Measurements from ENCODE around the gene FBXO4. TPM values are rescaled to one million over a fixed set of nuclear protein-coding genes. Genes with fewer than 3 reads are reported as not detected.
"Not testable (repeated sequence)": the region's sequence is repeated elsewhere in the genome, so short reads cannot be mapped to it uniquely, and the experiment has no call there.

FBXO4 gene
- total RNA-seq, 2 experiments from 2014 or later, result 11.6 to 14.4 TPM

- no peaks in the 10 kb centered on the region for H3K4me1 Mint-ChIP-seq (ENCODE audit: low read depth)
- ATAC-seq (no peak), DNase-seq (no peak)
- no peak overlapping the region for H3K4me3 Mint-ChIP-seq
- H3K9me3 Mint-ChIP-seq (ENCODE audit: insufficient read depth), result peaks cover 18% of the 10 kb centered on the region
- H3K27ac Mint-ChIP-seq, result no peak overlapping the region
- H3K27me3 Mint-ChIP-seq (ENCODE audit: low read depth), result no peaks in the 10 kb centered on the region
- no peaks in the 10 kb centered on the region for H3K36me3 Mint-ChIP-seq (ENCODE audit: low read depth)
- CTCF ChIA-PET, result no interaction called here
- POLR2A ChIA-PET, result no interaction called here
Observed at GRCh38 chr5:41961736-41962135, 36.7 kb downstream of the FBXO4 start.

GRCh38 chr5:41962491-41962890 lies 37.4 kb downstream of the FBXO4 start:
- CTCF ChIA-PET, result no interaction called here
- no peak for ATAC-seq
- H3K27me3 Mint-ChIP-seq (ENCODE audit: low read depth), result no peaks in the 10 kb centered on the region

GRCh38 chr5:41966401-41967105 lies 41.5 kb downstream of the FBXO4 start:
- POLR2A ChIA-PET, result interaction anchor here (0.7 kb wide), 1 partner anchor 13 kb away, joined by 3 read pairs; no protein-coding TSS in a partner anchor
- H3K9me3 Mint-ChIP-seq (ENCODE audit: insufficient read depth), result peaks cover 19% of the 10 kb centered on the region

More at GRCh38 chr5:41962491-41962890, 37.4 kb downstream of the FBXO4 start:
- POLR2A ChIA-PET, result no interaction called here
- no peaks in the 10 kb centered on the region for H3K4me1 Mint-ChIP-seq (ENCODE audit: low read depth)
- H3K36me3 Mint-ChIP-seq (ENCODE audit: low read depth), result no peaks in the 10 kb centered on the region
- H3K4me3 Mint-ChIP-seq, result no peak overlapping the region
- H3K27ac Mint-ChIP-seq, result no peak overlapping the region
- DNase-seq, result no peak
- H3K9me3 Mint-ChIP-seq (ENCODE audit: insufficient read depth), result peaks cover 18% of the 10 kb centered on the region

GRCh38 chr5:41967401-41967800 lies 42.3 kb downstream of the FBXO4 start:
- Mint-ChIP-seq H3K27me3 (ENCODE audit: low read depth) (peaks cover 2% of the 10 kb centered on the region), H3K4me1 (ENCODE audit: low read depth) (no peaks in the 10 kb centered on the region), H3K9me3 (ENCODE audit: insufficient read depth) (peaks cover 16% of the 10 kb centered on the region), H3K27ac (no peak overlapping the region), H3K4me3 (no peak overlapping the region), H3K36me3 (ENCODE audit: low read depth) (peaks cover 2% of the 10 kb centered on the region)
- ATAC-seq (no peak), DNase-seq (no peak)
- ChIA-PET CTCF (interaction anchor here (0.6 kb wide), 1 partner anchor 1880 kb away, joined by 3 read pairs; no protein-coding TSS in a partner anchor), POLR2A (no interaction called here)

More at GRCh38 chr5:41966401-41967105, 41.5 kb downstream of the FBXO4 start:
- no peaks in the 10 kb centered on the region for H3K4me1 Mint-ChIP-seq (ENCODE audit: low read depth)
- H3K27ac Mint-ChIP-seq, result no peak overlapping the region
- no peak overlapping the region for H3K4me3 Mint-ChIP-seq
- DNase-seq (no peak), ATAC-seq (no peak)
- CTCF ChIA-PET, result interaction anchor here (0.6 kb wide), 1 partner anchor 1879 kb away, joined by 3 read pairs; no protein-coding TSS in a partner anchor
- no peaks in the 10 kb centered on the region for H3K27me3 Mint-ChIP-seq (ENCODE audit: low read depth)
- peaks cover 2% of the 10 kb centered on the region for H3K36me3 Mint-ChIP-seq (ENCODE audit: low read depth)

GRCh38 chr5:41968153-41968723 lies 43.2 kb downstream of the FBXO4 start:
- H3K4me1 Mint-ChIP-seq (ENCODE audit: low read depth), result no peaks in the 10 kb centered on the region
- POLR2A ChIA-PET, result no interaction called here
- peaks cover 2% of the 10 kb centered on the region for H3K36me3 Mint-ChIP-seq (ENCODE audit: low read depth)
- peaks cover 16% of the 10 kb centered on the region for H3K9me3 Mint-ChIP-seq (ENCODE audit: insufficient read depth)
- no peak overlapping the region for H3K27ac Mint-ChIP-seq
- peaks cover 5% of the 10 kb centered on the region for H3K27me3 Mint-ChIP-seq (ENCODE audit: low read depth)
- ATAC-seq (no peak), DNase-seq (no peak)
- H3K4me3 Mint-ChIP-seq, result no peak overlapping the region
- CTCF ChIA-PET, result interaction anchor here (1.2 kb wide), 1 partner anchor 37 kb away, joined by 3 read pairs; no protein-coding TSS in a partner anchor

- Mint-ChIP-seq H3K4me1 (ENCODE audit: low read depth) (no peaks in the 10 kb centered on the region), H3K27me3 (ENCODE audit: low read depth) (peaks cover 16% of the 10 kb centered on the region), H3K9me3 (ENCODE audit: insufficient read depth) (peaks cover 12% of the 10 kb centered on the region), H3K4me3 (no peak overlapping the region), H3K36me3 (ENCODE audit: low read depth) (peaks cover under 1% of the 10 kb centered on the region), H3K27ac (no peak overlapping the region)
- POLR2A ChIA-PET, result no interaction called here
- DNase-seq (no peak), ATAC-seq (no peak)
- CTCF ChIA-PET, result interaction anchor here (1.4 kb wide), 1 partner anchor 117 kb away, joined by 3 read pairs; no protein-coding TSS in a partner anchor
Observed at GRCh38 chr5:41973087-41973486, 48.0 kb downstream of the FBXO4 start.

- no peak for DNase-seq
- ATAC-seq, result no peak
- no peaks in the 10 kb centered on the region for H3K36me3 Mint-ChIP-seq (ENCODE audit: low read depth)
- no peak overlapping the region for H3K27ac Mint-ChIP-seq
- no peak overlapping the region for H3K4me3 Mint-ChIP-seq
- CTCF ChIA-PET, result interaction anchor here (0.6 kb wide), 1 partner anchor 89 kb away, joined by 3 read pairs; no protein-coding TSS in a partner anchor
- H3K27me3 Mint-ChIP-seq (ENCODE audit: low read depth), result peaks cover 16% of the 10 kb centered on the region
- POLR2A ChIA-PET, result no interaction called here
- H3K4me1 Mint-ChIP-seq (ENCODE audit: low read depth), result no peaks in the 10 kb centered on the region
- H3K9me3 Mint-ChIP-seq (ENCODE audit: insufficient read depth), result peaks cover 10% of the 10 kb centered on the region
Observed at GRCh38 chr5:41973887-41974286, 48.8 kb downstream of the FBXO4 start.

GRCh38 chr5:41978676-41979075 lies 53.6 kb downstream of the FBXO4 start:
- peaks cover 11% of the 10 kb centered on the region for H3K27me3 Mint-ChIP-seq (ENCODE audit: low read depth)
- H3K4me3 Mint-ChIP-seq, result no peak overlapping the region
- H3K27ac Mint-ChIP-seq, result no peak overlapping the region
- no peaks in the 10 kb centered on the region for H3K36me3 Mint-ChIP-seq (ENCODE audit: low read depth)
- peaks cover 2% of the 10 kb centered on the region for H3K4me1 Mint-ChIP-seq (ENCODE audit: low read depth)
- POLR2A ChIA-PET, result interaction anchor here (0.5 kb wide), 1 partner anchor 12 kb away, joined by 3 read pairs; no protein-coding TSS in a partner anchor
- CTCF ChIA-PET, result no interaction called here
- DNase-seq (no peak), ATAC-seq (no peak)
- no peaks in the 10 kb centered on the region for H3K9me3 Mint-ChIP-seq (ENCODE audit: insufficient read depth)

- peaks cover 13% of the 10 kb centered on the region for H3K27me3 Mint-ChIP-seq (ENCODE audit: low read depth)
- no peaks in the 10 kb centered on the region for H3K9me3 Mint-ChIP-seq (ENCODE audit: insufficient read depth)
- no peak overlapping the region for H3K27ac Mint-ChIP-seq
- ATAC-seq, result no peak
- CTCF ChIA-PET, result no interaction called here
- POLR2A ChIA-PET, result no interaction called here
- H3K4me3 Mint-ChIP-seq, result no peak overlapping the region
- no peak for DNase-seq
- no peaks in the 10 kb centered on the region for H3K36me3 Mint-ChIP-seq (ENCODE audit: low read depth)
- H3K4me1 Mint-ChIP-seq (ENCODE audit: low read depth), result peaks cover 2% of the 10 kb centered on the region
Observed at GRCh38 chr5:41980396-41980795, 55.3 kb downstream of the FBXO4 start.

- Mint-ChIP-seq H3K27ac (no peak overlapping the region), H3K4me1 (ENCODE audit: low read depth) (peaks cover 2% of the 10 kb centered on the region), H3K9me3 (ENCODE audit: insufficient read depth) (no peaks in the 10 kb centered on the region), H3K36me3 (ENCODE audit: low read depth) (no peaks in the 10 kb centered on the region), H3K4me3 (no peak overlapping the region), H3K27me3 (ENCODE audit: low read depth) (peaks cover 13% of the 10 kb centered on the region)
- CTCF ChIA-PET, result no interaction called here
- POLR2A ChIA-PET, result no interaction called here
- DNase-seq, result no peak
- ATAC-seq, result no peak
Observed at GRCh38 chr5:41980870-41981269, 55.8 kb downstream of the FBXO4 start.

GRCh38 chr5:41982858-41983257 lies 57.8 kb downstream of the FBXO4 start:
- H3K27me3 Mint-ChIP-seq (ENCODE audit: low read depth), result peaks cover 14% of the 10 kb centered on the region
- H3K36me3 Mint-ChIP-seq (ENCODE audit: low read depth); H3K27ac Mint-ChIP-seq; ATAC-seq; DNase-seq; H3K9me3 Mint-ChIP-seq (ENCODE audit: insufficient read depth); H3K4me3 Mint-ChIP-seq; H3K4me1 Mint-ChIP-seq (ENCODE audit: low read depth); CTCF ChIA-PET: not testable (repeated sequence)
- POLR2A ChIA-PET, result interaction anchor here (0.7 kb wide), 1 partner anchor 66 kb away, joined by 3 read pairs; no protein-coding TSS in a partner anchor

- no peak overlapping the region for H3K27ac Mint-ChIP-seq
- no peak for ATAC-seq
Observed at GRCh38 chr5:41983284-41983683, 58.2 kb downstream of the FBXO4 start.

More at GRCh38 chr5:41983284-41983683, 58.2 kb downstream of the FBXO4 start:
- no peak for DNase-seq
- Mint-ChIP-seq H3K27me3 (ENCODE audit: low read depth) (peaks cover 16% of the 10 kb centered on the region), H3K9me3 (ENCODE audit: insufficient read depth) (no peaks in the 10 kb centered on the region), H3K36me3 (ENCODE audit: low read depth) (no peaks in the 10 kb centered on the region), H3K4me3 (no peak overlapping the region), H3K4me1 (ENCODE audit: low read depth) (peaks cover 2% of the 10 kb centered on the region)
- ChIA-PET CTCF (no interaction called here), POLR2A (no interaction called here)
